ENCODE data around the gene SPOCK2.

Gene SPOCK2

DNA sequence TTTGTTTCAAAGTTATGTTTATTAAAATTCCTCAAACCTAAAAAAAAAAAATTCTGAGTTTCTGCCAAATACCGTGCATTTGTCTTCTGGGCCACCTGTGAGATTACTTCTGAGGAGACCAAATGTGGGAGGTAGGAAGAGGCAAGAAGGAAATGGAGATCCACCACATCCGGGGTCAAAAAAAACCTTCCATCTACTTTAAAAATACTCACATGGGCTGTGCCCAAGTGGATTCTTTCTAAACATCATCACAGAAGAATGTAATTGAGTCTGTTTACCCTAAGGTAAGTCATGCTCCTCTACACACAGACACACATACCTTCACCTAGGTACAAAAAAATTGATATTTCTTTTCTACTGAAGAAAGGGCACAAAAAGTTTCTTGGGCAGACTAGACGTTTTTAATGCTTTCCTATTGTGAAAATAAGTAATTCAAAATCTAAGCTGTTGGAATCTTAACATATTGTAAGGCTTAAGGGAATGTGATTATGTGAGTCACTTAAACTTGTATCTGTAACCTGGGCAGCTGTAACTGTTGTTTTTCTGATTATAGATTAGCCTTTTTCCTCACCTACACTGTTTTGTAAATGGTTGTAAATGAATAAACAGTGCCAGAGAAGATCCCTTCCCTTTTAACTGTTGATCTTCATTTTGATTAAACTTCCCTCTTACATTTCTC, 19.1 kb upstream of the SPOCK2 start:
- DNase-seq (ENCODE audit: low spot score): peak; percentile 51

DNA sequence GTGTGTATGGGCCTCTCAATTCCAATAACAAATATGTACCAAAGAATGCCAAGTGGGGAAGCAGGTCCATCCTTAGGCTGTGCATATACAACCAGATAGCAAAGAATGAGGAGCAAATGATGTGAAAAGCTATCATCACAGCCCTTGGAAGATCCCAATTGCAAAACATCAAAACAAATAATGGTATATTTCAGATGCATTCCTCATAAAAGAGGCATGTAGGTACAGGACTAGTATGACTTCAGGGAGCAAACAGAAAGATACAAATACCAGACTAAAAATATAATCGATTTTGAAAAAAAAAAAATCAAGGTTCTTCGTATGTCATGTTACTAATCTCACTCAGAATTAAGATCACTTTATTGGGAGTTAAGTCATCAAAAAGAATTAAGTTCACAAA, 18.5 kb upstream of the SPOCK2 start:
- no peak for DNase-seq (ENCODE audit: low spot score)

DNA sequence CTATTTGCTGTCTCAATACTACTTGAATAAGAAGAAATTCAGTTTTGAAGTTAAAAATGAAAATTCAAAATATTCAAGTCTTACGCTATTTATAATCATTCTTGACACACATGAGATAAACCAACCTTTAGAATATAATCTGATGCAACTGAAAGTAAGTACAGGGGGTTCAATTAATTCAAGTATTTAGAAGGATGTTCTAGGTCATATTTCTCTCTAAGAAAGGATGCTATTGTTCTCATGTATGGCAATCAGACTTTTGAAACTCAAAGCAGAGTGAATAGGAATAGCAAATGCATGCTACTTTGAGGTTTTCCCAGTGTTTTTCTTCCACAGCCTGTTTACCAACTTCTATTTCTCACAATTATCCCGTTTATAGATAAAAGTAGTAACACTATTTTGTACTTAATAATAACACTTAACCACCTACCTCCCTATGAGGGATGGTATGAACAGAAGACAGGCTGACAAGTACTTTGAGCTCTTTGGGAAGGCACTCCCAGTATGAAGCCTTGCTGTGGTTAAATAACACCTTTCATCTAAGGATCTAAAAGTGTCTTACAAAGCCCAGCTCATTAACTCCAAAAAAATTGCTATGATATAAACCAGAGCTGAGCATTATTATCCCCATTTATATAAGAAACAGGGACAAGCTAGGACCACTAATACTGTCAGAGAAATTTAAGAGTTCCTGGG, 18.0 kb upstream of the SPOCK2 start:
- no peak for DNase-seq (ENCODE audit: low spot score)

DNA sequence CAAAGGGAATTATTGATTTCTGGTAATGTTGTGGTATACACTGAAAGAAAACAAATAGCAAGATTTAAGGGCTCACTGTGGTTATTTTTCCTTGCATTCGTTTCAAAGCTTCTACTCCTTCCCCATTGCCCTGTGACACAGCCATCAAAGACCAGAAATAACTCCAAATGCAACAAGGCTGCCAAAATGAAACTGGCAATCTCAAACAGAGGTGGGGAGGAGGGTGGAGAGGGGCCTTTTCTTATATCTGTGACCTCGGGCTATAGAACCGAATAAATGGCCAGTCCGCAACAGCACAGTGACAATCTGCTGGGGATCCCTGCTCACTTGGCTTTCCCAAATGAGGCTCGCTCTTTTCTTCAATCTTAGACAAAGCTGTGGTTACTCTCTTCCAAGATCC, 17.4 kb upstream of the SPOCK2 start:
- no peak for DNase-seq (ENCODE audit: low spot score)

DNA sequence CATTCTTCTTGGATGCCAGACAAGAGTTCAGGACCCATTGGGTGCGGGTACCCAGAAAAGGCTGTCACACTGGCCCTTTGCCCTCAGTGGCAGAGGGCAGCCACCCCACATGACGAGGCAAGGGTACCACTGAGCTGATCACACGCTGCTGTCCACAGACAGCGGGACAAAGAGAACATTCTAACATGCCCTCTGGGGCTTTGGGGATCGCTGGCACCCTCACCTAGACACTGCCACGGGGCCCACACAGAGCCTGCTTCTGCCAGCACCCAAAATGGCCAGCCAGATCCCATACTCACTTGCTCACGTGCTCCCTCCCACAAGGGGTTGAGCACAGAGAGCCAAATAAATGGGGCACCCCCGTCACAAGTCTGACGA, 16.7 kb upstream of the SPOCK2 start:
- no peak for DNase-seq (ENCODE audit: low spot score)

DNA sequence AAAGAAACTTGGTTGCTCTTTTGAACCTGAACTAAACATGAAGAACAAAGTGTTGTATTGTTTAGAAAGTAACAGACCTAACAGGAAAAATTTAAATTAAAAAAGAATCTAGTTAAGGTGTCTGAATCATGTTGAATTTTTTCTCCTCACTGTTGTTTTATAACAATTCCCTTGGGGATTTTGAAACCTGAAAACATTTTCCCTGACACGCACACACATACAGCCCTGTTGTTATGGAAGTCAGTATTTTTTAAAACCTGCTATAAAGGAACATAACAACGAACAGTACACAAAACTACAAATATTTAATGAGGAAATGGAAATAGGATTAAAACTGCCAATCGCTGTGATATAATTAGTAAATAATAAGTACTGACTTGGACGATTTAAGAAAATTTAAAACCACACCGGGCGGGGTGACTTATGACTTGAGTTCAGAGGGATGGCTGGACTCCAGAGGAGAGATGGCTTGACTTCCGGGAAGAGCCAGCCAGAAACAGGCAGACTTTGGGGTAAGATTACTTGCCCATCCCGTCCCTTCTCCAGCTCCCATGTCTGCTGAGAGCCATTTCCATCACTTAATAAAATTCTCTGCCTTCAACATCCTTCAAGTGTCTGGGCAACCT, 16.2 kb upstream of the SPOCK2 start:
- no peak for DNase-seq (ENCODE audit: low spot score)

DNA sequence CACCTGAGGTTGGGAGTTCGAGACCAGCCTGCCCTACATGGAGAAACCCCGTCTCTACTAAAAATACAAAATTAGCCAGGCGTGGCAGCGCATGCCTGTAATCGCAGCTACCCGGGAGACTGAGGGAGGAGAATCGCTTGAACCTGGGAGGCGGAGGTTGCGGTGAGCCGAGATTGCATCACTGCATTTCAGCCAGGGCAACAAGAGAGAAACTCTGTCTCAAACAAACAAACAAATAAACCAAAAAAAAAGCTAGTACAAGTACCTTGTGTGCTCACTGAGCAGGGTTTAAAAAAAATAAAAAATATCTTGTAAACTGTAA, 11.2 kb upstream of the SPOCK2 start:
- DNase-seq (ENCODE audit: low spot score): no peak

DNA sequence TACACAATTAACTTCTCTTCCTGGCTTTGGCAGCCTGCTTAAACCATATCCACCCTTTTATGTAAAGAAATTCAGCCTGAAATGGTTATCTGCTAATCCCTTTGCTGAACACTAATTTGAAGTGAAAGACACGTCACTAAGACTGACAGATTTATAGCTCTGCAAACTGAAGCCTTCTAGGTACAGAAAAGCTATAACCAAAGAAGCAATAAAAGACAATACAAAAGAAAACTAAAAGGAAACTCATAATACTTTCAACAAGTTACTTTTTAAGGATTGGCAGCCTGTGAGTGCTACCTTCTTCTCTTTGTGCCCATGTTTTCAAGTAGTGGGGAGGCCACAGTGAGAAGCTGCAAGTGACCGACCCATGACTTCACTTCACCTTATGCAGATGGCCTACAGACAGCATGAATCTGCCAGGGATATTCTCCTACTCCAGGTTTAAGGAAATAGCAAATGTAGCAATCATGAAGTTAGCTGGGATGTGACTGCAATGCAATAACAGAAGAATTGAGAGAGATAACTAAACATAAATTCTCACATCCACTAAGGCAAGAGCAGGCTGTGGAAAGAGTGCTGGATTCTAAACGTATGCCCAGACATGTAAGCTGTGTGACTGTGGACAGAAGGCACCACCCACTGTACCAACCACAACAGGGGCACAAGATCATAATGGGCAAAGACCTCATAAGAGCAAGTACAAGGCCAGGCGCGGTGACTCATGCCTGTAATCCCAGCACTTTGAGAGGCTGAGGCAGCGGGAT, 10.7 kb upstream of the SPOCK2 start:
- no peak for DNase-seq (ENCODE audit: low spot score)

DNA sequence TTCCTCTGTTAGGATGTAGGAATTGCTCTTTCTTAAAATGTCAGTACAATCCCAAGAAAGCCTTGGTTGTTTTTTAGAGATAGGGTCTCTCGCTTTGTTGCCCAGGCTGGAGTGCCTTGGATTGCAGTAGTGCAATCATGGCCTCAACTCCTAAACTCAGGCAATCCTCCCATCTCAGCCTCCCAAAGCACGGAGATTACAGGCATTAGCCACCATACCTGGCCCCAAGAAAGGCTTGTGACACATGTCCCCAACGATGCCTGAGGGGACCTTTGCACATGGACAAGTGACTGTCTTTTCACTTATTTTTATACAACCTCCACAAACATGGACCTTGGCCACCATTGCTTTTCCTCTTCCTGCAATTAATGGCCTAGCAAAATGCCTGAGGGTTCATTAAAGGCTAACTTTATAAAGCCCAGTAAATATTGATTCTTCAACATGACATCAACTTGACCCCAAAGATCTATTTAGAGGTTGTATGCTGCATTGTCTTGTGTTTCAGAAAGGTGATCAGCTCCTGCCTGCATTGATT, 10.0 kb upstream of the SPOCK2 start:
- DNase-seq (ENCODE audit: low spot score): no peak

DNA sequence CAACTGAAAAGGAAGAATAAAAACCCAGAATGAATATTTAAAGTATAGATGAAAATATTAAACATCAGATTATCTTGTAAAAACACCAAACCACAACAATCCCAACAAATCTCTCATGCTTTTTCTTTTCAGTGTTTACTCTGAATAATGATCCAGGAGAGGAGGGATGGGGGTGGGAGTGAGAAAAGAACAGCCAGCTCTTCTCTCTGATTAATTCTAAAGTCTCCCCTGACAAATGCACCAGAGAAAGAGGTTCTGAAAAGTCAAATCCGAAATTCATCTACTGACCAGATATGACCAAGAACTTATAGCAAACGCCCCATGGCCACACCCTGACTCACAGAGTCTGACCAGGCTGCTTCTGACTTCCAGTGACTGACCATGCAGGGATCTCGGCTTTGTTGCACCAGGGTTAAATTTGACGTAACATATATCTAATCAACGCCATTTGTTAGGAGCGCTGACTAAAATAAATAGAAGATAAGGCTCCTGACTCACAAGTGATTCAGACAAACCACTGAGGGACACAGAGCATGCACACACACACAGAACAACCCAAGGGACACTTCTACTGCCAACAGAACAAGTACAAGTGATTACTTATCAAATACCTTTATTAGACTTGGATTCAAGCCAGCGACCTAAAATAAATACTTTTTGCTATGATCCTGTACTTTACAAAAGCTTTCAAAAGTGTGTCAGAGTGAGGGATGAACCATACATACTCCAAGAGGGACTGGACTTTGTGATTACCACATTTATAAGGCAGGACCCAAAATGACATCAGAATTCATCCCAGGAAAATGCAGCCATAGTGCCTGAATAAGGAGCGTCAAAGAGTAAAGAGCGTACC, 9.3 kb upstream of the SPOCK2 start:
- DNase-seq (ENCODE audit: low spot score): no peak

DNA sequence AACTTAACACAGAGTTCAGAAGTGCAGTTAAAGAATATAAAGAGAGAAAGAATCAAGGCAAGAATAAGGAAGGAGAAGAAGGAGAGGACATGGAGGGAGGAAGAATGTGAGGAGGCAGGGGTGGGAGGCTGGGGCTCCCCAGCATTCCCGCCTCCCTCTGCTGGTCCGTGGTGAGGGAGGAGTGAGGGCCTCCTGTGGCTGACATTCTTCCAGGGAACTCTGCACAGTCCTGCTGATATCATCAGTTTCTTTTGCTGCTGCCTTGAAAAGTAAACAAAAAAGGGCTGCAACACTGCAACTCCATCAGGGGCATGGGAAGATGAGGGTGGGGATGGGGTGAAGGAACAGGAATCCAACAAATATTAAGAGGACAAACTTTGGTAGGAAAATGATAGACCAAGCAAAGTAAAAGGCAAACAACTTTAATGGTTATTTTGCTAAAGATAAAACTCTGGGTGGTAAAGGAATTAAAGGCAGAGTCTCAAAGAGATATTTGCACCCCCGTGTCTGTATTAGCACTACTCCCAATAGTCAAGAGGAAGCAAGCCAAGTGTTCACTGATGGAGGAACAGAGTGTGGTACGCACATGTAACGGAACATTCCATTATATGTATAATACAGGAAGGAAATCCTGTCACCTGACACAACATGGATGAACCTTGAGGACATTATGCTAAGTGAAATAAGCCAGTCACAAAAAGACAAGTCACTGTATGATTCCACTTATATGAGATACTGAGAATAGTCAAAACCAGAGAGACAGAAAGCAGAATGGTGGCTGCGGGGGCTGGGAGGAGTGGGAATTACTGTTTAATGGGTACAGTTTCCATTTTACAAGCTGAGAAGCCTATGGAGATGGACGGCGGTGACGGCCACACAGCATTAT, 8.0 kb upstream of the SPOCK2 start:
- no peak for DNase-seq (ENCODE audit: low spot score)

DNA sequence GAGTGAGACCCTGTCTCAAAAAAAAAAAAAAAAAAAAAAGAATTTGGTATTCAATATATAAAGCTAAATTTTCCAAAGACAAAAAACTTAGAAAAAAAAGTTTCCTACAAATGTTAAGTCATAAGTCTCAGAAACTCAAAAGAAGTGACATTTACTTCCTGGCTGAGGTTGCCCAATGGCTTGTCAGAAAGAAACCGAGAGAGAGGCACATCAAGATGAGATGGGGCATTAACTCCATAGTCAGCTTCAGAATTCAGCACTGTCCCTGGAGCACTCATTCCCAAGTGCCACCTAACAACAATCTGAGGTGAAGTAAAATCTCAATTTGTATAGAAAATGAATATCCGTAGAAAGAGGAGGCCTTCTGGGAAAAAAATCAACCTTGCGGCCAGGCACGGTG, 6.8 kb upstream of the SPOCK2 start:
- no peak for DNase-seq (ENCODE audit: low spot score)

DNA sequence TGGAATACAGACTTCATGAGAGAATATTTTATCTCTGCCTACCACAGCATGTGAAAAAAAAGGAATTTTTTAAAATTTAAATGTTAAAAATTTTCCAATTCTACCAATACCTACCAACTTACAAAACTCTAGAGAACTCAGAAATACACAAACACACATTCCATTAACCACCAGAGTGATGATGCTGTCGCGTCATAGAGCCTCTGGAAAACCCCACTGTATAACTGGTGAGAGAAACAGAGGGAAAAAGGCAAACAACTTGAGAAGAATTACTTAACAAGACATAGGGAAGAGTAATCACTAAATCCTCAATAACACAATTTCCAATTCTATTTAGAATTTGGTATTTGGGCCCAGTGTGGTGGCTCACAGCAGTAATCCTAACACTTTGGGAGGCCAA, 6.2 kb upstream of the SPOCK2 start:
- no peak for DNase-seq (ENCODE audit: low spot score)

DNA sequence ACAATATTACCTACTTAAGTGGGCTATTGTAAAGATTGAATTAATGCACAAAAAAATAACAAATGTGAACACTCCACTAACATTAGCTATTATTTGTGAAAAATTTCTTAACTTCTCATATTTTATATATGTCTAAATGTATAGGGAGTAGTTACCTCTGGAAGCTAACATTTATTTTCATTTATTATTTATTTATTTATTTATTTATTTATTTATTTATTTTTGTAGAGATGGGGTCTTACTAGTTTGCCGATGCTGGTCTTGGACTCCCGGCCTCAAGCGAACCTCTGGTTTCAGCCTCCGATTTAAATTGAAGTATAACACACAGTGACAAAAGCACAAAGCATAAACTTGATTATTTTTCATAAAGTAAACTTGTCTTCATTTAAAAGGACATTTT, 5.1 kb upstream of the SPOCK2 start:
- no peak for DNase-seq (ENCODE audit: low spot score)

DNA sequence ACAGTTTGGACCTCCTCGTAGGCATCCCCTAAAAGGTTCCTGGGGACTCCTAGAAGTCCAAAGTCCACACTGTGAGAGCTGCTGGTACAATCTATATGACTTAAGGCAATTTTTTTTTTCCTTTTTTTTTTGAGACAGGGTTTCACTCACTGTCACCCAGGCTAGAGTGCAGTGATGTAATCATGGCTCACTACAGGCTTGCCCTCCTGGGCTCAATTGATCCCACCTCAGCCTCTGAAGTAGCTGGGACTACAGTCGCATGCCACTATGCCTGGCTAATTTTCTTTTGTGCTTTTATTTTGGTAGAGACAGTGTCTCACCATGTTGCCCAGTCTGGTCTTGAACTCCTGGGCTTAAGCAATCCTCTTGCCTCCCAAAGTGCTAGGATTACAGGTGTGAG, 4.6 kb upstream of the SPOCK2 start:
- DNase-seq (ENCODE audit: low spot score): no peak

DNA sequence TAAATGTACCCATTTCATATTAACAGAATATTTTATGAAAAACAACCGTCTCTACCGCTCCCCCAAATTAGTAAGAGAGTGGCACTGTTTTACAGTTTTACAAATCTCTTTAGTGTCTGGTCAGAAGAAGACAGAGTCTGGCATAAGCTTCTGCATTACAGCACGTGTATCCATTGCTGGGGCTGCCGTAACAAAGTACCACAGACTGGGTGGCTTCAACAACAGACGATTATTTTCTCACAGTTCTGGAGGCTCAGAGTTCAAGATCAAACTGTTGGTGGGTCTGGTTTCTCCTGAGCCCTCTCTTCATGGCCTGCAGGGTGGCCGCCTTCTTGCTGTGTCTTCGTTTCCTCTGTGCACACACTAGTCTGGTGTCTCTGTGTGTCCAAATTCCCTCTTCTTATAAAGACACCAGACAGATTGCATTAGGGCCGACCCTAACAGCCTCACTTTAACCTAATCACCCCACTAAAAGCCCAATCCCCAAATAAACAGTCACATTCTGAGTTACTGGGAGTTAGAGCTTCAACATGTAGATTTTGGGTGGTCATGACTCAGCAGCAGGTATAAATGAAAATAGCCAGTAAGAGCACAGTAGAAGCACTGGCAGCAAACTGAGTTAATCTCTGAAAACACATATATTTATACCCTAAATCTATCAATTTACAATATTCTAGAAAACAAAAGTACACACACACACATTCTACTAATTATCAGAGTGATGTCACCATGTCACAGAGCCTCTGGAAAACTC, 4.0 kb upstream of the SPOCK2 start:
- DNase-seq (ENCODE audit: low spot score): no peak

DNA sequence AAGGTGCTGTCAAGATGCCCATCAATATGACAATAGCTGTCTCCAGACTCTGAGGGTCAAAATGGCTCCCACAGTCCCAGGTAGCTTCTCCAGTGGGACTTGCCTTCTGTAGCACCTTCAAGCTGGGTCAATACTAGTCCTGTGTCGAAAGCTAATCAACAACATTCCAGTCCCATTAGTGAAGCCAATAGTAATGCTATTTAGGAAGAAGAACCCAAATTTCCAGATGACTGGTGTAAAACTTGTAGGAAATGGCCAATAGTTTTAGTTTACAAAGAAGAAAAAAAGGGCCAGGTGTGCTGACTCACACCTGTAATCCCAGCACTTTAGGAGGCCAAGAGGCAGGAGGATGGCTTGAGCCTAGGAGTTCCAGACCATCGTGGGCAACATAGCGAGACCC, 2.0 kb upstream of the SPOCK2 start:
- no peak for DNase-seq (ENCODE audit: low spot score)

DNA sequence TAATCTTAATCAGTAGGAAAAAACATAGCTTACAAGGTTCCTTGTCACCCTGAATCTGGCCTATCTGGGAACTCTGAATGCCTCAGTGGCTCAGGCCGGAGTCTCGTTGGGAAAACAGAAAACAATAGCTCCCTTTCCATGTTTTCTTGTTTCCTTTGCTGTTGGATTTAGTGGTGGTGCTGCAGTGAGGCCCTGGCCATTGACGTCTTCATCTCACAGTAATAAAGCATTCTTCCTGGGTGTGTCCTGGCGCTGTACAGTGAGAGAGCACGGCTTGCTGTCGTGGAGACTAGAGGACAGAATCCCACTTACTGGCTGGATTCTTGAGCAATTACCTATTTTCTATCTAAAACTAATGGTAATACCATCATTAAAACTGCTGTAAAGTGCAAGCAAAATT, 1.3 kb upstream of the SPOCK2 start:
- peak; percentile 41 for DNase-seq (ENCODE audit: low spot score)

DNA sequence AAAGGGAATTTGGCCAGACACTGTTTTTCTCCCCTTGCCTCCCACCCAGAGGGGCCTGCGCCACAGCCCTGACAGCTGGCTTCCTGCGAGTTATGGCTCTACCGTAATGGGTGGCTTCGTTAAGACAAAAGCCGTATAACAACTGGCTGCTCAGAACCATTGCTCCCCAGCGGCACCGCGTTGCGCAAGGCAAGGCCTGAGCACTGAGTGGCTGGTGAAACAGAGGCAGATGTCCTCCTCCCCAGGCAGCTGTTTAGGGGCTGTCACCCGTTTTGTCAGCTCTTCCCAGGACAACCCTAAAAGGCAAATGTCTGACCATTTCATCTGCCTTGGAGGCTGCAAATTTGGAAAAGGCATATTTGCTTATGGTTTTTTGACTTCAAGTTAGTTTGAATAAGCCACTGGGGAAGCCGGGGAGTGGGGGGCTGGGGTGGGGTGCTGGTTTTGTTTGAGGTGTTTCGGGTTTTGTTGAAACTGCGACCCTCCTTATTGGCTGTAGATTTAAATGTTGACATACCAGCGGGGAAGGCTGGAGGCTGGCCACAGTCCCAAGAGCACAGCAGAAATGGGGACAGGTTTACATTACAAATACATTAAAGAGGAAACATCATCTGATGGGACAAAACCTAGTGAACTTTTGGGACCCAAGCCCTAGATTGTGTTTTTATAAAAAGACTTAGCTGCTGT, 681 bp upstream of the SPOCK2 start:
- peak; percentile 50 for DNase-seq (ENCODE audit: low spot score)
